IPS-15b (cell line): ENCODE data around the gene RETREG1.

ENCODE experiments used
- H3K27me3 ChIP-seq: one replicate; pipeline ENCODE4 v1.6.1; 2013; ENCODE audit warnings: low read length; ENCODE audit not compliant: control insufficient read depth, insufficient read depth
- H3K36me3 ChIP-seq: one replicate; pipeline ENCODE4 v1.6.1; 2013; ENCODE audit warnings: low read length; ENCODE audit not compliant: control insufficient read depth, insufficient read depth
- H3K4me1 ChIP-seq: one replicate; pipeline ENCODE4 v1.6.1; 2013; ENCODE audit warnings: mild to moderate bottlenecking, low read length; ENCODE audit not compliant: control insufficient read depth, insufficient read depth
- H3K4me3 ChIP-seq: one replicate; pipeline ENCODE4 v1.5.1; 2013; ENCODE audit warnings: low read depth, low read length
- H3K9ac ChIP-seq: one replicate; pipeline ENCODE4 v1.6.1; 2013; ENCODE audit warnings: low read depth, mild to moderate bottlenecking, low read length
- H3K9me3 ChIP-seq: one replicate; pipeline ENCODE4 v1.6.1; 2013; ENCODE audit warnings: mild to moderate bottlenecking, low read length; ENCODE audit not compliant: control insufficient read depth, insufficient read depth

The RETREG1 gene

GRCh38 chr5:16529306-16529705, 87.5 kb downstream of the RETREG1 start:
- Histone ChIP-seq H3K36me3 (no peaks in the 10 kb centered on the region), H3K9ac (no peak overlapping the region), H3K27me3 (no peaks in the 10 kb centered on the region), H3K9me3 (no peaks in the 10 kb centered on the region), H3K4me3 (no peak overlapping the region), H3K4me1 (no peaks in the 10 kb centered on the region)

DNA sequence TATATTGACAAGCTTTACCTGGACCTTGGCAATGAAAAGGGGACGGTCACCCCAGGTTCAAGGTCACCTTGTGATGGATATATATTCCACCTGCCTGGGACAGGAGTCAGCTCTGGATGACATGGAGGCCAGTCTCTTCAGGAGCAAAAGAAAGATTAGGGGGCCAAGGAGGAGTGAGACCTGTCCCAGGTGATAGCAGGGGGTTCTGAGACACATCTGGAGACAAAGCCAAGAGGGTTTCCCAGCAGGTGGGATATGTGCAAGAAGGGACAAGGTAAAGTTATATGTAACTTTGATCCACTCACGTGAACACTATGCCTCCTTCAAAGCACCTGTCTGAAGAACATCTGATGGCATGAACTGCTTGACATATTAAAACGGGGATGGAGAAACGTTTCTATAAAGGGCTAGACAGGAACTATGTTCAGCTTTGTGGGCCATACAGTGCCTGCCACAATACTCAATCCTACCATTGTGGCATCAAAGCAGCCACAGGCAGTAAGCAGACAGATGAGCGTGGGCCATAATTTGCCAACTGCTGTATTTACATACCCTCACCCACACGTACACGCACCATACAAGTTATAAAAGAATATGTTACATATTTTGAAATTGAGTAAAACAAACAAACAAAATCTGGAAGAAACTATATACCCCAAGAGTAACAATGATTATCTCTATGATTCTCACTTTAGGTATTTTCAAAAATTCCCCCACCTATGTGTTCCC, 88.3 kb downstream of the RETREG1 start:
- Histone ChIP-seq H3K4me3 (no peak overlapping the region), H3K9me3 (no peaks in the 10 kb centered on the region), H3K4me1 (no peaks in the 10 kb centered on the region), H3K27me3 (no peaks in the 10 kb centered on the region), H3K9ac (no peak overlapping the region), H3K36me3 (no peaks in the 10 kb centered on the region)

GRCh38 chr5:16525651-16526050, 91.1 kb downstream of the RETREG1 start:
- Histone ChIP-seq H3K9ac (no peak overlapping the region), H3K9me3 (no peaks in the 10 kb centered on the region), H3K27me3 (no peaks in the 10 kb centered on the region), H3K4me1 (no peaks in the 10 kb centered on the region), H3K36me3 (no peaks in the 10 kb centered on the region), H3K4me3 (no peak overlapping the region)

- no peaks in the 10 kb centered on the region for H3K36me3 ChIP-seq
- H3K27me3 ChIP-seq, result no peaks in the 10 kb centered on the region
- H3K4me1 ChIP-seq, result no peaks in the 10 kb centered on the region
- H3K9me3 ChIP-seq, result no peaks in the 10 kb centered on the region
- no peak overlapping the region for H3K9ac ChIP-seq
- H3K4me3 ChIP-seq, result no peak overlapping the region
Measured at GRCh38 chr5:16524286-16524685, 92.5 kb downstream of the RETREG1 start.

- no peaks in the 10 kb centered on the region for H3K4me1 ChIP-seq
- no peak overlapping the region for H3K4me3 ChIP-seq
- H3K36me3 ChIP-seq, result no peaks in the 10 kb centered on the region
- H3K9ac ChIP-seq, result no peak overlapping the region
- no peaks in the 10 kb centered on the region for H3K27me3 ChIP-seq
- no peaks in the 10 kb centered on the region for H3K9me3 ChIP-seq
Measured at GRCh38 chr5:16521521-16522483, 95.0 kb downstream of the RETREG1 start.

GRCh38 chr5:16520841-16521240, 96.0 kb downstream of the RETREG1 start:
- H3K9me3 ChIP-seq, result no peaks in the 10 kb centered on the region
- no peak overlapping the region for H3K9ac ChIP-seq
- no peaks in the 10 kb centered on the region for H3K4me1 ChIP-seq
- no peak overlapping the region for H3K4me3 ChIP-seq
- H3K36me3 ChIP-seq, result no peaks in the 10 kb centered on the region
- no peaks in the 10 kb centered on the region for H3K27me3 ChIP-seq

GRCh38 chr5:16519435-16519834, 97.4 kb downstream of the RETREG1 start:
- H3K27me3 ChIP-seq, result no peaks in the 10 kb centered on the region
- H3K4me3 ChIP-seq, result no peak overlapping the region
- no peaks in the 10 kb centered on the region for H3K9me3 ChIP-seq
- H3K9ac ChIP-seq, result no peak overlapping the region
- H3K4me1 ChIP-seq, result no peaks in the 10 kb centered on the region
- H3K36me3 ChIP-seq, result no peaks in the 10 kb centered on the region

- Histone ChIP-seq H3K27me3 (no peaks in the 10 kb centered on the region), H3K4me3 (no peak overlapping the region), H3K9me3 (no peaks in the 10 kb centered on the region), H3K9ac (no peak overlapping the region), H3K4me1 (no peaks in the 10 kb centered on the region), H3K36me3 (no peaks in the 10 kb centered on the region)
Measured at GRCh38 chr5:16518606-16519005, 98.2 kb downstream of the RETREG1 start.

- Histone ChIP-seq H3K9ac (no peak overlapping the region), H3K9me3 (no peaks in the 10 kb centered on the region), H3K4me3 (no peak overlapping the region), H3K4me1 (no peaks in the 10 kb centered on the region), H3K36me3 (no peaks in the 10 kb centered on the region), H3K27me3 (no peaks in the 10 kb centered on the region)
Measured at GRCh38 chr5:16515532-16515931, 101.3 kb downstream of the RETREG1 start.

DNA sequence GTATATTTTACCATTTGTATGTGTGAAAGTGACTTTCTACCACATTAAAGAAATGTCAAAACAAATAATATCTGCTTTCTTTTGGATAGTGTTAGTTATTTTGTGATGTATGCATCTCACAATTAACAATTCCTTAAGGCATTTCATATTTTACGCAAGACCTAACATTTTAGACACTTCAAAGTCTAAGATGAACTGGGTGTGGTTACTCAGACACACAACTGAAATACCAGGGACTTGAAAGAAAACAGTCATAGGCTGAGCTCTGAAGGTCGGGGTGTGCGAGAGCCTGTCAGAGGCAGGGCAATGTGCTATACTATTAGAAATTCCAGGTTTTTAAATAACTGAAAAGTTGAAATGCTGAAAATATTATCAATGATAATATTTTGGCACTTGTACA, 106.7 kb downstream of the RETREG1 start:
- Histone ChIP-seq H3K4me3 (no peak overlapping the region), H3K9me3 (no peaks in the 10 kb centered on the region), H3K27me3 (no peaks in the 10 kb centered on the region), H3K36me3 (no peaks in the 10 kb centered on the region), H3K4me1 (peaks cover 3% of the 10 kb centered on the region), H3K9ac (no peak overlapping the region)

DNA sequence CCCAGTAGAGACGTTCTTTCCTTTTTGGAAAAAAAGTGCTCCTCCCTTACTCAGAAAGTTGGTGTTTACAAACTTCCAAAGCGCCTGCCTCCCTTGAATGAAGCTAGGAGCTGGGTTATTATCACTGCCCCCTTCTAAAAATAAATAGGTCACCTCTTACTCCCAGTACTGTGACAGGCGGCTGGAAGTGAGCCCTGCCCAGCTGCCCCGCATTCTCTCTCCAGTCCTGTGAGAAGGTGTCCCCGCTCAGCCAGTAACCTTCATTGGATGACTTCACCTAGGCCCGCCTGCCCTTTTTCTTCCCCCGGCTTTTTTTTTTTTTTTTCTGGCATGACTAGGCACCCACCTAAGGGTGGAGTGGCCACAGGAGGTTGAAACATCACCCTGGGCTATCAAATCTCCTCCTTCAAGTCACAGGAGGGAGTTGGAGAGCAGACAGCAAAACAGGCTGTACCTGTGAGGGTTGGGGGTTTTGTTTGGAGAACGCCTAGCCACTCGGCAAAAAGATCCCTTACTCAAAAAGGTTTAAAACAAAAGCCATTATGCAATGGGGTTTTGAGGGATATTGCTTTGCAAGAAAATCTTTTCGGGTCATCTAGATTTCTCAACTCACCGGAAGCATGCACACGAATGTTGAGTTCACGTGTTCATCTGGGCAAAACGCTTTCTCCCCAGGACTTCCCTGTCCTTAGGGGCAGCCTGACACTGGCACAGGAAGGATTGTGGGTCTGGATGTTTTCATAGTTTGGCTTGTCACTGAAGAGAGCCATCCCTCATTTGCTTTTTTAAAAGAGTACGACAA, 107.9 kb downstream of the RETREG1 start:
- Histone ChIP-seq H3K27me3 (no peaks in the 10 kb centered on the region), H3K36me3 (no peaks in the 10 kb centered on the region), H3K4me1 (peaks cover 3% of the 10 kb centered on the region), H3K4me3 (no peak overlapping the region), H3K9ac (no peak overlapping the region), H3K9me3 (no peaks in the 10 kb centered on the region)
